Right atrium auricular region (tissue), 2 donors: Measurements from ENCODE around the gene AUNIP. TPM values are rescaled to one million over a fixed set of nuclear protein-coding genes. Genes with fewer than 3 reads are reported as not detected.

Source experiments
- DNase-seq: peaks from one replicate; pipeline ENCODE4 v3.0.0-alpha.2; 2019; ENCODE audit warnings: low spot score
- H3K27ac ChIP-seq, 2 donors: fragments of 200-600 bp; sonication (generic); 1 replicate in 1 of 2; 2 replicates in 1 of 2; pipeline ENCODE4 v1.5.1; 2016 to 2019
- H3K27me3 ChIP-seq, 2 donors: fragments of 200-600 bp; sonication (generic); one replicate each; pipeline versions ENCODE4 v1.5.1 to v1.6.0; 2017 to 2019
- H3K36me3 ChIP-seq: fragments of 200-600 bp; sonication (generic); one replicate; pipeline ENCODE4 v1.5.1; 2016
- H3K4me1 ChIP-seq, 2 donors: fragments of 200-600 bp; sonication (generic); one replicate each; pipeline versions ENCODE4 v1.5.1 to v1.6.0; 2017 to 2019
- H3K4me3 ChIP-seq, 2 donors: fragments of 200-600 bp; sonication (generic); 1 replicate in 1 of 2; 2 replicates in 1 of 2; pipeline ENCODE4 v1.5.1; 2017 to 2019; ENCODE audit warnings: mild to moderate bottlenecking in 1 of 2, moderate library complexity in 1 of 2
- H3K9me3 ChIP-seq, 2 donors: fragments of 200-600 bp; sonication (generic); one replicate each; pipeline ENCODE4 v1.5.1; 2019
- CTCF ChIP-seq, 2 donors: fragments of 200-600 bp; sonication (generic); IDR thresholded peaks; one replicate each; pipeline ENCODE4 v1.5.1; 2019; ENCODE audit warnings: antibody characterized with exemption in 2 of 2
- total RNA-seq, 2 donors: library from RNA; depleted of rRNA; stranded (reverse); fragments of >200 nt; gene quantifications; one replicate each; pipeline ENCODE4 v1.1.0, GENCODE V29; 2016

The AUNIP gene
- total RNA-seq, 2 donors from 2014 or later: not detected

- no peak for TF ChIP-seq CTCF (IDR thresholded peaks at IDR 0.05)
- Histone ChIP-seq H3K4me1 (peaks cover 0 to 23% of the 10 kb centered on the region in 2 donors), H3K9me3 (no peaks in the 10 kb centered on the region), H3K36me3 (no peaks in the 10 kb centered on the region), H3K4me3 (no peak overlapping the region), H3K27ac (no peak overlapping the region), H3K27me3 (no peaks in the 10 kb centered on the region)
- no peak for DNase-seq
Measured at GRCh38 chr1:25795211-25795610, 64.0 kb downstream of the AUNIP start.

- TF ChIP-seq CTCF (IDR thresholded peaks at IDR 0.05): no peak
- no peaks in the 10 kb centered on the region for H3K27me3 ChIP-seq
- no peak overlapping the region for H3K4me3 ChIP-seq
- peaks cover 0 to 18% of the 10 kb centered on the region in 2 donors for H3K4me1 ChIP-seq
- no peaks in the 10 kb centered on the region for H3K9me3 ChIP-seq
- DNase-seq: no peak
- no peaks in the 10 kb centered on the region for H3K36me3 ChIP-seq
- H3K27ac ChIP-seq: no peak overlapping the region
Measured at GRCh38 chr1:25794325-25794724, 64.9 kb downstream of the AUNIP start.

- Histone ChIP-seq H3K9me3 (no peaks in the 10 kb centered on the region), H3K4me3 (no peak overlapping the region), H3K27ac (no peak overlapping the region), H3K4me1 (peaks cover 0 to 14% of the 10 kb centered on the region in 2 donors), H3K27me3 (no peaks in the 10 kb centered on the region), H3K36me3 (no peaks in the 10 kb centered on the region)
- DNase-seq: no peak
- TF ChIP-seq CTCF (IDR thresholded peaks at IDR 0.05): no peak
Measured at GRCh38 chr1:25793585-25794170, 65.6 kb downstream of the AUNIP start.

- H3K4me3 ChIP-seq: no peak overlapping the region
- TF ChIP-seq CTCF (IDR thresholded peaks at IDR 0.05): no peak
- no peak for DNase-seq
- no peaks in the 10 kb centered on the region for H3K9me3 ChIP-seq
- no peaks in the 10 kb centered on the region for H3K36me3 ChIP-seq
- H3K4me1 ChIP-seq: peaks cover 0 to 20% of the 10 kb centered on the region in 2 donors
- H3K27me3 ChIP-seq: no peaks in the 10 kb centered on the region
- H3K27ac ChIP-seq: no peak overlapping the region
Measured at GRCh38 chr1:25792115-25792514, 67.1 kb downstream of the AUNIP start.

- TF ChIP-seq CTCF (IDR thresholded peaks at IDR 0.05): no peak
- no peaks in the 10 kb centered on the region for H3K27me3 ChIP-seq
- no peak overlapping the region for H3K4me3 ChIP-seq
- H3K4me1 ChIP-seq: peaks cover 0 to 27% of the 10 kb centered on the region in 2 donors
- no peak overlapping the region for H3K27ac ChIP-seq
- no peaks in the 10 kb centered on the region for H3K36me3 ChIP-seq
- no peaks in the 10 kb centered on the region for H3K9me3 ChIP-seq
- no peak for DNase-seq
Measured at GRCh38 chr1:25790472-25790871, 68.8 kb downstream of the AUNIP start.

GRCh38 chr1:25787760-25788166 is 71.5 kb downstream of the AUNIP start:
- TF ChIP-seq CTCF (IDR thresholded peaks at IDR 0.05): no peak
- Histone ChIP-seq H3K36me3 (no peaks in the 10 kb centered on the region), H3K9me3 (no peaks in the 10 kb centered on the region), H3K4me1 (peaks cover 0 to 37% of the 10 kb centered on the region in 2 donors), H3K27me3 (no peaks in the 10 kb centered on the region), H3K27ac (no peak overlapping the region), H3K4me3 (no peak overlapping the region)
- no peak for DNase-seq
